ENCODE data around the gene GNLY. TPM values are rescaled to one million over a fixed set of nuclear protein-coding genes. Genes with fewer than 3 reads are reported as not detected.

GNLY gene
- total and polyA plus RNA-seq, 8 donors: 0.28 to 1.3 (median 0.76) TPM; not detected in 3

DNA sequence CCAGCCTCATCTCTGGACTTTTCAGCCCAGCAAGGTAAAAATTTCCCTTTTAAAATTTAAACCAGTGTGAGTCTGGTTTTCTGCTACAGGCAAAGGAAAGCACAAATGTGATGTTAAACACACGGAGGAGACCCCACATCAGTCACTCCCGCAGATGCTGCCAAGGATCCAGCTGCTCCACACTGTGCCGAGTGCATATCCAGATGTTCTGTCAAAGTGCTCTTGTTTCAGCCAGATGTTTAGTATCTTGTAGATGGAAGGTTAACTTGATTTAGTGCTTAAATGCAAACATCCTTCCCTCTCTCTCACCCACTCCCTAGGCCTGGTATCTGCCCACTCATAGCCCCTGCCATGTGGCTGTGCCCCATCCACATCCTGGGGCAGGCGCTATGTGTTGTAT is 43.8 kb downstream of the GNLY start:
- WGBS, 2 donors: 78 to 87% methylated on average over 4 of the region's 4 CpGs
- no peak for DNase-seq
- no peak for ATAC-seq
- Histone ChIP-seq H3K36me3 (no peaks in the 10 kb centered on the region), H3K4me1 (peaks cover 15% of the 10 kb centered on the region in 3 donors), H3K9me3 (no peaks in the 10 kb centered on the region), H3K27me3 (no peaks in the 10 kb centered on the region), H3K4me3 (no peak overlapping the region), H3K27ac (peak overlapping the region in 2 of 4 donors; percentile 8 to 11)
- FAIRE-seq: no peak
- TF ChIP-seq, protein P1, sequence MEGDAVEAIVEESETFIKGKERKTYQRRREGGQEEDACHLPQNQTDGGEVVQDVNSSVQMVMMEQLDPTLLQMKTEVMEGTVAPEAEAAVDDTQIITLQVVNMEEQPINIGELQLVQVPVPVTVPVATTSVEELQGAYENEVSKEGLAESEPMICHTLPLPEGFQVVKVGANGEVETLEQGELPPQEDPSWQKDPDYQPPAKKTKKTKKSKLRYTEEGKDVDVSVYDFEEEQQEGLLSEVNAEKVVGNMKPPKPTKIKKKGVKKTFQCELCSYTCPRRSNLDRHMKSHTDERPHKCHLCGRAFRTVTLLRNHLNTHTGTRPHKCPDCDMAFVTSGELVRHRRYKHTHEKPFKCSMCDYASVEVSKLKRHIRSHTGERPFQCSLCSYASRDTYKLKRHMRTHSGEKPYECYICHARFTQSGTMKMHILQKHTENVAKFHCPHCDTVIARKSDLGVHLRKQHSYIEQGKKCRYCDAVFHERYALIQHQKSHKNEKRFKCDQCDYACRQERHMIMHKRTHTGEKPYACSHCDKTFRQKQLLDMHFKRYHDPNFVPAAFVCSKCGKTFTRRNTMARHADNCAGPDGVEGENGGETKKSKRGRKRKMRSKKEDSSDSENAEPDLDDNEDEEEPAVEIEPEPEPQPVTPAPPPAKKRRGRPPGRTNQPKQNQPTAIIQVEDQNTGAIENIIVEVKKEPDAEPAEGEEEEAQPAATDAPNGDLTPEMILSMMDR (IDR thresholded peaks at IDR 0.05): no peak
- intact Hi-C loops (cut with DNase I): no loop called here

DNA sequence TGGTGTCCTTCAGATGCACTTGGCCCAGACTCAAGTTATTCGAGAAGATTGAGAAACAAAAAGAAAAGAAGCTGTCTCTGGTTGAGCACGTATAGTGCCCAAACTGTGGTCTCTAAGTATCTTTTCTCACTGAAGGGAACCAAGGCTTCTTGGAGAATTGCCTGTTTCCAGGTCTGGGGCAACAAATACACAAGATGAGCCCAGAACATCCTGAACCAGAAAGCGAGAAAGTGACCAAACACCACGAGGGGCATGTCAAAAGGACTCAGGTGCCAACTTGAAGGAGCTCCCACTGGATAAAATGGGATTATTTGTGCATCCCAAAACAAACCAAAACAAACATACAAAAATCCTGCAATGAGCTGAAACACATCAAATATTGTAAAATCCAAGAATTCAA is 46.0 kb downstream of the GNLY start:
- intact Hi-C loops (cut with DNase I): no loop called here
- FAIRE-seq (no peak), DNase-seq (no peak), ATAC-seq (no peak)
- Histone ChIP-seq H3K27ac (peak overlapping the region in 1 of 4 donors; percentile 52), H3K36me3 (no peaks in the 10 kb centered on the region), H3K4me1 (peaks cover 19 to 36% (median 20%) of the 10 kb centered on the region in 3 donors), H3K4me3 (no peak overlapping the region), H3K9me3 (no peaks in the 10 kb centered on the region), H3K27me3 (no peaks in the 10 kb centered on the region)
- TF ChIP-seq, protein P1 (IDR thresholded peaks at IDR 0.05): no peak
- 77 to 85% methylated on average over 4 of the region's 4 CpGs for WGBS, 2 donors

DNA sequence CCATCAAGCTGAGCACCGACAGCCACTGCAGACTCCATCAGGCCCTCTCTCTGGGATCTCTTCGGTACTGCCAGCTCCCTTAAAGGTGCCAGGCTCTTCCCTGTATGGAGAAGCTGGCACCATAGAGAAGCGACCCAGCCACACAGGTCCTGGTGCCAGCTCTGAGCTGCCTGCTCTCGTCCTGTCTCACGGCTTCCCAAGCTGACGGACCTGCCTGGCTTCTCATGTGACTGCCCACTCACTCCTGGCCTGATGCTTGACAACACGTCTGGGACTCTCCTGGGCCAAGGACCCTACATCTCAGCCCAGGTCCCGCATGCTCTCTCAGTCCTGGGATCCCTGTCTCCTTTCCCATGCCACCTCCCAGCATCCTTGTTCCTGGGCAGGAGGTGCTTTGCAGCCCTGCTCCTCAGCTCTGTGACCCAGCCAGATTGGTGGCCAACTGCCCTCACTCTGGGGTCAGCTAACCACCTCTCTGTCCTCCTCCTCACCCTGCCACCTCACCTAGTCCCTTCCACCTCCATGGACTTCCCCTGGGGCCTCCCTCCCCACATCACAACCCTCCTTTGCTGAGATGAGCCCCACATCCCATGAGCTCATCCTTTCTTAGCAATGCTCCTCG is 47.2 kb downstream of the GNLY start:
- no peak for FAIRE-seq
- Histone ChIP-seq H3K36me3 (no peaks in the 10 kb centered on the region), H3K4me1 (peaks cover 19 to 36% (median 20%) of the 10 kb centered on the region in 3 donors), H3K27ac (peak overlapping the region; percentile 52 to 87 (median 80)), H3K4me3 (no peak overlapping the region), H3K27me3 (no peaks in the 10 kb centered on the region), H3K9me3 (no peaks in the 10 kb centered on the region)
- DNase-seq: no peak
- 59 to 70% methylated on average over 9 of the region's 9 CpGs for WGBS, 2 donors
- peak in 1 of 4 donors; percentile 3 for ATAC-seq
- intact Hi-C loops (cut with DNase I): no loop called here
- TF ChIP-seq, protein P1 (IDR thresholded peaks at IDR 0.05): no peak

DNA sequence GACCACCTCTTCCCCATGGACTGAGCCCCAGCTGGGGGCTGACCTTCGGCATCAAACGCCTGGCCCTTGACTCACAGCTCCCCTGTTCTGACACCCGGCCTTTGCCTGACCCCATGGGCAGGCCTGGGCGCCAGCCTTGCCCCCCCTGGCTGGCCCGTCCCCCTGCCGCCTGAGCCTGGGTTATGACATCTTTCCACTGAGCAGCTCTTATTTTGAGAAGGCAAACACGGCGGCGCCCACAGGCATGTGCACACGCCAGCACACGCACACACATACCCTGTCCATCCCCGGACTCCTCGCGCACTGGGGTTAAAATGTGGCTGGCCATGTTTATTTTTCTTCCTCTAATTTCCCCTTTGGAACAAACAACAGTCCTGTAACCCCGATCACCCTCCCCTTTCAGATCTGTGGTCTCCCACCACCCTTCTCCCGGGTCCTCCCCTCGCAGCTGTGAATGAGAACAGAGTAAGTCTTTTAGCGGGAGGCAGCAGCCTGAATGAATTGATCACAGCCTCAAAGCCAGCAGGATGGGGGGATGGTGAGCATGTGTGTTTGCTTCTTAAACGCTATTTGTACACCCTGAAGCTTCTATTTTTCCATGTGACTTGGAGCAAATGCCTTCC is 47.8 kb downstream of the GNLY start:
- TF ChIP-seq, protein P1 (IDR thresholded peaks at IDR 0.05): no peak
- H3K36me3 ChIP-seq: no peaks in the 10 kb centered on the region
- no peaks in the 10 kb centered on the region for H3K9me3 ChIP-seq
- FAIRE-seq (no peak), ATAC-seq (peak; percentile 28 to 47 (median 46)), DNase-seq (peak in 2 of 6 donors; percentile 39 to 58)
- intact Hi-C loops (cut with DNase I): no loop called here
- peak overlapping the region; percentile 52 to 87 (median 80) for H3K27ac ChIP-seq
- no peaks in the 10 kb centered on the region for H3K27me3 ChIP-seq
- peaks cover 19 to 36% (median 20%) of the 10 kb centered on the region in 3 donors for H3K4me1 ChIP-seq
- no peak overlapping the region for H3K4me3 ChIP-seq
- 29 to 37% methylated on average over 19 of the region's 19 CpGs for WGBS, 2 donors
